GM18498 (cell line): Measurements from ENCODE around the gene TBPL2.
"Not testable (repeated sequence)": the region's sequence is repeated elsewhere in the genome, so short reads cannot be mapped to it uniquely, and the experiment has no call there.

Source experiments
- ATAC-seq: cut with Tn5 transposase; IDR thresholded peaks from one replicate; pipeline ENCODE4 v1.9.1; 2021; ENCODE audit warnings: mild to moderate bottlenecking, moderate library complexity; ENCODE audit not compliant: unreplicated experiment

Gene TBPL2

GRCh38 chr14:55441286-55441685 is 870 bp upstream of the TBPL2 start:
- no peak for ATAC-seq

- ATAC-seq: no peak
These were observed 2.2 kb downstream of the TBPL2 start for GRCh38 chr14:55438066-55438683.

GRCh38 chr14:55436931-55437330 is 3.5 kb downstream of the TBPL2 start:
- ATAC-seq: no peak

GRCh38 chr14:55436519-55436918 is 3.9 kb downstream of the TBPL2 start:
- ATAC-seq: no peak

- no peak for ATAC-seq
These were observed 5.6 kb downstream of the TBPL2 start for GRCh38 chr14:55434805-55435174.

- no peak for ATAC-seq
These were observed 6.3 kb downstream of the TBPL2 start for GRCh38 chr14:55433880-55434804.

GRCh38 chr14:55432628-55433027 is 7.8 kb downstream of the TBPL2 start:
- no peak for ATAC-seq

- peak; percentile 78 for ATAC-seq
These were observed 10.3 kb downstream of the TBPL2 start for GRCh38 chr14:55430024-55430690.

- no peak for ATAC-seq
These were observed 13.0 kb downstream of the TBPL2 start for GRCh38 chr14:55427439-55427838.

GRCh38 chr14:55426891-55427290 is 13.5 kb downstream of the TBPL2 start:
- no peak for ATAC-seq

- no peak for ATAC-seq
These were observed 15.3 kb downstream of the TBPL2 start for GRCh38 chr14:55425091-55425490.

- no peak for ATAC-seq
These were observed 16.4 kb downstream of the TBPL2 start for GRCh38 chr14:55423969-55424368.

- ATAC-seq: not testable (repeated sequence)
These were observed 18.1 kb downstream of the TBPL2 start for GRCh38 chr14:55422338-55422737.

GRCh38 chr14:55419663-55420062 is 20.8 kb downstream of the TBPL2 start:
- no peak for ATAC-seq

- no peak for ATAC-seq
These were observed 22.0 kb downstream of the TBPL2 start for GRCh38 chr14:55418411-55418810.

GRCh38 chr14:55417955-55418354 is 22.5 kb downstream of the TBPL2 start:
- no peak for ATAC-seq

GRCh38 chr14:55416866-55417265 is 23.6 kb downstream of the TBPL2 start:
- ATAC-seq: no peak

- ATAC-seq: no peak
These were observed 25.9 kb downstream of the TBPL2 start for GRCh38 chr14:55414551-55414950.

GRCh38 chr14:55412676-55413075 is 27.7 kb downstream of the TBPL2 start:
- no peak for ATAC-seq

GRCh38 chr14:55411426-55412389 is 28.7 kb downstream of the TBPL2 start, which contains the start of gene ATG14:
Gene ATG14, minus strand, starts transcription at chr14:55411830. Its CDS starts 8 bp downstream, at chr14:55411822.
- ATAC-seq: peak; percentile 97
